ENCODE results near the gene PTPRD.

- TF ChIP-seq POLR2A (IDR thresholded peaks at IDR 0.05; ENCODE audit: low read depth, low read length), result no peak
- TF ChIP-seq POLR2AphosphoS5 (IDR thresholded peaks at IDR 0.05; ENCODE audit: low read depth, low read length), result no peak
These were observed 169.0 kb downstream of the PTPRD start for GRCh38 chr9:10443868-10444204.

Data from GM12892 (cell line).